Measurements from ENCODE around the gene SMPD2.
A peak's percentile ranks its signal among the peaks of the same experiment; 100 is the strongest.

Gene SMPD2

GRCh38 chr6:109440331-109441068 lies at the start of gene SMPD2, which contains the start of gene PPIL6 (continued):
- TF ChIP-seq OSR2 (tag by site-specific recombination; IDR thresholded peaks at IDR 0.05) (no peak), EGR2 (tag by site-specific recombination; IDR thresholded peaks at IDR 0.05; ENCODE audit: low read depth) (peak; percentile 60), ZIC2 (tag by site-specific recombination; IDR thresholded peaks at IDR 0.05) (peak; percentile 5; the same call in 1 of the 2 replicates), ZNF561 (tag by site-specific recombination; IDR thresholded peaks at IDR 0.05; ENCODE audit: borderline replicate concordance) (peak; percentile 49), ZNF548 (tag by site-specific recombination; IDR thresholded peaks at IDR 0.05) (no peak), MEIS1 (CRISPR knock-in tag; IDR thresholded peaks at IDR 0.05; ENCODE audit: borderline replicate concordance) (no peak), ZNF324 (tag by site-specific recombination; IDR thresholded peaks at IDR 0.05) (peak; percentile 34; the same call in 1 of the 2 replicates), ZNF571 (tag by site-specific recombination; IDR thresholded peaks at IDR 0.05) (no peak), YY1 (tag by site-specific recombination; IDR thresholded peaks at IDR 0.05) (peak; percentile 64), ZNF677 (tag by site-specific recombination; IDR thresholded peaks at IDR 0.05) (no peak), ZNF664 (tag by site-specific recombination; IDR thresholded peaks at IDR 0.05) (no peak), ZNF202 (tag by site-specific recombination; IDR thresholded peaks at IDR 0.05; ENCODE audit: borderline replicate concordance) (no peak), KLF16 (tag by site-specific recombination; IDR thresholded peaks at IDR 0.05) (peak; percentile 52; the same call in 1 of the 2 replicates), ZNF670 (tag by site-specific recombination; IDR thresholded peaks at IDR 0.05; ENCODE audit: low read depth) (no peak), ZNF785 (tag by site-specific recombination; IDR thresholded peaks at IDR 0.05) (0 out of 2 replicates have a peak, but pooled peaks have one; percentile 32), ZNF707 (tag by site-specific recombination; IDR thresholded peaks at IDR 0.05) (no peak), SALL2 (tag by site-specific recombination; IDR thresholded peaks at IDR 0.05; ENCODE audit: borderline replicate concordance) (no peak), ZBTB8A (tag by site-specific recombination; IDR thresholded peaks at IDR 0.05) (peak; percentile 99), SCRT1 (tag by site-specific recombination; IDR thresholded peaks at IDR 0.05; ENCODE audit: borderline replicate concordance) (peak; percentile 8; the same call in 1 of the 2 replicates), ZNF521 (tag by site-specific recombination; IDR thresholded peaks at IDR 0.05) (no peak), PRDM2 (tag by site-specific recombination; IDR thresholded peaks at IDR 0.05; ENCODE audit: borderline replicate concordance) (no peak), ZNF560 (tag by site-specific recombination; IDR thresholded peaks at IDR 0.05; ENCODE audit: borderline replicate concordance) (no peak), AEBP2 (tag by site-specific recombination; IDR thresholded peaks at IDR 0.05; ENCODE audit: borderline replicate concordance) (no peak), ZNF311 (tag by site-specific recombination; IDR thresholded peaks at IDR 0.05; ENCODE audit: borderline replicate concordance) (no peak), ZNF341 (tag by site-specific recombination; IDR thresholded peaks at IDR 0.05; ENCODE audit: low read depth) (peak; percentile 93), ZNF146 (tag by site-specific recombination; IDR thresholded peaks at IDR 0.05) (peak; percentile 8; the same call in 1 of the 2 replicates), ZNF24 (tag by site-specific recombination; IDR thresholded peaks at IDR 0.05) (no peak), ZNF239 (tag by site-specific recombination; IDR thresholded peaks at IDR 0.05) (no peak), HOXA7 (CRISPR knock-in tag; IDR thresholded peaks at IDR 0.05; ENCODE audit: borderline replicate concordance) (no peak), KLF8 (tag by site-specific recombination; IDR thresholded peaks at IDR 0.05) (peak; percentile 46; the same call in 1 of the 2 replicates), ZNF626 (tag by site-specific recombination; IDR thresholded peaks at IDR 0.05) (no peak), GLI4 (tag by site-specific recombination; IDR thresholded peaks at IDR 0.05) (no peak; the same call in 1 of the 2 replicates), BCL11A (tag by site-specific recombination; IDR thresholded peaks at IDR 0.05; ENCODE audit: low read depth) (no peak), ZNF580 (tag by site-specific recombination; IDR thresholded peaks at IDR 0.05) (no peak), KLF1 (tag by site-specific recombination; IDR thresholded peaks at IDR 0.05) (peak; percentile 53; the same call in 1 of the 2 replicates)

All from HEK293 (cell line).